NCI-H526 treated with DMSO at 0.1 percent for 48 hours (cell line): ENCODE measurements around the gene TOMM20.
"Not testable (repeated sequence)": the region's sequence is repeated elsewhere in the genome, so short reads cannot be mapped to it uniquely, and the experiment has no call there.

ENCODE experiments used
- DNase-seq: peaks from one replicate; lab custom pipeline; 2025; lab: John Stamatoyannopoulos, UW

Gene TOMM20

DNA sequence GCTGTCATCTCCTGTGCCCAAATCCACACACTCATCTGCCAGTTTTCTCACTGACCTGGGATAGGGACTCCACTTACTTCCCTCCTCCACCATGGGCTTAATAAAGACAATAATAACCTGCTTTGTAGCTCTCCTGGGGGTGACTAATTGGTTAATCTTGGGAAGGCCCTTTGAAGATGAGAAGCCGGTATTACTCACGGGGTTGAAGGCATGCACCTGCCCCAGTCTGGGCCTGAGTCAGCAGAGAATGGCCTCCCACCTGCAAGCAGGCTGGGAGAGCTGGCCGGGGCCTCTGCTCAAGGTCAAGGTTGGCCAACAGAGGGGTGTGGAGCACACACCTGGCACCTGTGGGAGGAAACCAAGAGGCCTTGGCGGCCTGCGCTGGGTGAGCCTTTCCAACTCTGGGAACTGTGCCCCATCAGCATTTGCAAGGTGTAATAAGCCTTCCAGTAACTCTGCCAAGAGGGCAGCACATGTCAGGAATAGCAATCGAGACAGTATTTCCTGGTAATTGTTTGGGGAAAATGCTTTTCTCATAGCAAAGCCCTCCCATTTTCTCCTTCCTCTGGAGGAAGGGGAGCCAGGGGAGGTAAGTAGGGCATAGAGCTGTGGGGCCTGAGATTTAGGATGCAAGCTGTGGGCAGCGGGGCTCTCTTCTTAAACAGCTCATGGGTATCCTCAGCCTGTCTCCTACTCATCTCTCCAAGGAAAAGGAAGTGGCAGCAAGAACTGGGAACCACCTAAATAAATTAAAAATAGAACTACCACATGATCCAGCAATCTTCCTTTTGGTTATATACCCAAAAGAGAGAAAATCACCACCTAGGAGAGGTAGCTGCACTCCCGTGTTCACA is 49.0 kb downstream of the TOMM20 start:
- DNase-seq, result no peak

DNA sequence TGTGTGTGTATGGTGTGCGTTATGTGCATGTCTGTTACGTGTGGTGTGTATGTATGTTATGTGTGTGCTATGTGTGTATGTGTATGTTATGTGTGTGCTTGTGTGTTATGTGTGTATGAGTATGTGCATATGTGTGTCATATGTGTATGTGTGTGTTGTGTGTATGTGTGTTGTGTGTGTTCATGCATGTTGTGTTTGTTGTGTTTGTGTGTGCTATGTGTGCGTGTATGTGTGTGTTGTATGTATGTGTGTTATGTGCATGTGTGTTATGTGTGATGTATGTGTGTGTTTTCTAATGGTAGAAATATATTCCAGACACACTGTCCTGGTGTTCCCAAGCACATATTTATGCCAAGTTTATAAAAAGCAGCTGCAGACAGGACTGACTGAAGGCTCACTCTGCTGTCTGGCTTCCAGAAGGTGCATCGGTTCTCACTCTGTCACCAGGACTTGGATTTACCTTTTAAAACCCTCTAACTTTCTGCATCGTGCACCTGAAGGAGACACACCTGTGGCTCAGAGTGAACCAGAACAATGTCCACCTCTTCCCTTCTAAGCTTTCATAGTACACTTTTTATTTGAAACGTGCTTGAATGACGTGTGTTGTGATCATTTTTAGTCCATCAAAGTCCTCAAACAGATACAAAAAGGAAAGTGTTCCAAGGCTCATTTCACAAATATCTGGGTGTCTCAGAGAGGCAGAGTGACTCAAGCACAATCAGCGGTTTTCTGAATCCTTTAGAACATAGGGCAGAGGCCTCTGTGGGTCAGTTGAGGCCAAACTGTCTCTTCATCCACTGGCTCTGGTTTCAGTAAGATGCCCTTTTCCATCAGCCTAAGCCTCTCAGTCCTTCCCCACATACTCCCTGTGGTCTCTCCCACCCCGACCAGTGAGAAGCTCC is 49.9 kb downstream of the TOMM20 start:
- DNase-seq, result no peak

DNA sequence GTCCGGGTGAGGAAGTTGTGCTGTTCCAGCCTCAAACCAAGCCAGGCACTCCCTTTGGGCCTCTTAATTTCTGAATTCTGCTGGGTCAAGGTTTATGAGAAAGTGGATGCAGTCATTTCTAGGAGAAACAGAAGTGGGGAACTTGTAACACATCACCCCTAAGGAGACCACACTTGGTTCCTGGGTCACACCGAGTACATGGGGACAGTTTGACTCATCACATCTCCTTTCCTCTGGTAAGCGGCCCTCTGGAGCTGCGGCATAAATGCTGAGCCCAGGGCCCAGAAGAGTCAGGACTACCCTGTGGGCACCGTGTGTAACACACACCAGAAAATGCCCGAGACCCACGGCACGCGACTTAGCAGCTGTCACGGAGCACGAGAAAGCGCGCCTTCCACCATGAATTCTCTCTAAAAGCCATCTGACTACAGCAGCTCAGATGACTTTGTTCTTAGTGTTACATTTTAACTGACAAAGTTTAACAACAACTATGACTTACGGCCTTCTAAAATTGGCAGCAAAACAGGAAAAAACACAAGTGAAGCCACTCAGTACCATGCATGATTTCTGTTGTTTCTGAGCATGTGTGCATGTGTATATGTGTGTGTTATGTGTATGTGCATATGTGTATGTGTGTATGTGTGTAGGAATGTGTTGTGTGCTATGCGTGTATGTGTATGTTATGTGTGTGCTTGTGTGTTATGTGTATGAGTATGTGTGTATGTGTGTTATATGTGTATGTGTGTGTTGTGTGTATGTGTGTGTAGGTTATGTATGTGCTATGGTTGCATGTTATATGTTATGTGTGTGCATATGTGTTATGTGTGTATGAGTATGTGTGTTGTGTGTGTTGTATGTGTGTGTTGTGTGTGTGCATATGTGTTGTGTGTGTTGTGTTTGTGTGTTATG is 50.8 kb downstream of the TOMM20 start:
- DNase-seq, result no peak

DNA sequence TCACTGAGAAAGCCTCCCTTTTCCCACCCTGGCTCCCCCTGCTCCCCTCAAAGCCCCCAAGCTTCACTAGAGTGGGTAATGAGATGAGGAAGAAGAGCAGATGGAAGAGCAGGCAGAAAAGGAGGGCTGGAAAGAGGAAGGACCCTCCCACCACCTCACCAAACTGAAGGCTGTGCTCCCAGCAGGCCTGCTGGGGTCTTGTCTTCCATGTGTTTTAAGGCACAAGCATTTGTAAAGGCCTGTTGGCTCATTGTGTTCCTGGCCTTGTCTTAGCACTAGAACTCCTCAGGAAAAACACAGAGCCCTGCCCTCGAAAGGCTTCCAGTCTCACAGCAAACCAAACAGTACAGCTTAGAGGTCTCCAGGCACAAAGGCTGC is 51.5 kb downstream of the TOMM20 start:
- no peak for DNase-seq

DNA sequence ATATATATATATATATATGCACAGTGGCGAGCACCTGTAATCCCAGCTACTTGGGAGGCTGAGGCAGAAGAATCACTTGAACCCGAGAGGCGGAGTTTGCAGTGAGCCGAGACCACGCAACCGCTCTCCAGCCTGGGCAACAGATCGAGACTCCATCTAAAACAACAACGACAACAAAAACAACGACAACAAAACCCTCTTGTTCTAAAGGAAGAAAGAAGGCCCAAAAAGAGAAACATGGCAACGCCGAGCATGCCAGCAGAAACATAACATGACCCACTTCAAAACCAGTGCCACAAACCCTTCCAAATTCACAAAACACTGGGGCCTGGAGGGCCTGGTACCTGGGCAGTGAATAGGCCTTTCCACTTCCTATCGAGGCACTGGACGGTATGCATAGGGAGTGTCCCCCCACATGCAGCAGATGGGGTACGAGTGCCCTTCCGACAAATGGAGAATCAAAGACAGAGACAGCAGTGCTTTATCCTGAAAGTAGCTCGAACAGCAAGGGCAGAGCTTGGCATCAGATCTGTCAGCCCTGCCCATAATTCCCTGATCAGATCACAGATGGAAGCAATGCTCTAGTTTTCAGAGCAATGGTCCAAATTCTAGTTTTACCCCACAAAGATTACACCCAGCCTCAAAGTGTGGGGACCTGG is 52.0 kb downstream of the TOMM20 start:
- DNase-seq, result no peak

DNA sequence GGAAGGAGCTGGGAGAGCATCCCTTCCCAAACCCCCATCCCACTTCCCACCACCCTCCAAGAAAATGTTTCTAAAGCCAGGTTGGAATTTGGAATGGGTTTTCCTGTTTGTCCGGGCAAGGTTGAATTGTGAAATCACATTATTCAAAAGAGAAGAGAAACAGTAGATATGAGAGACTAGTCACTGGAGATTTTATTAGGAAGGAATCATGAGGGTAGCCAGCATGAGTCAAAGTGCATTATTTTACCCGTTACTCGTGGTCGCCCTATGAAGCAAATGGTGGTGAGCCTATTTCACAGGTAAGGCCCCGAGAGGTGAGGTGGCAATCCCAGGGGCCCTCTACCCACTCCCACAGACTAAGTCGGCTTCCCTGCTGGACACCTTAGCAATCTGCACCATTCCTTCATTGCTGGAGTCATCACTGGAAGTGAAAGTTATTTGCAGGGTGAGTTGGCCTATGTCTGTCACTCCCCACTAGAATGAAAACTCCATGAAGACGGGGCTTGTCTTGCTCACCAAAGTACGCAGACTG is 52.8 kb downstream of the TOMM20 start:
- DNase-seq, result no peak

DNA sequence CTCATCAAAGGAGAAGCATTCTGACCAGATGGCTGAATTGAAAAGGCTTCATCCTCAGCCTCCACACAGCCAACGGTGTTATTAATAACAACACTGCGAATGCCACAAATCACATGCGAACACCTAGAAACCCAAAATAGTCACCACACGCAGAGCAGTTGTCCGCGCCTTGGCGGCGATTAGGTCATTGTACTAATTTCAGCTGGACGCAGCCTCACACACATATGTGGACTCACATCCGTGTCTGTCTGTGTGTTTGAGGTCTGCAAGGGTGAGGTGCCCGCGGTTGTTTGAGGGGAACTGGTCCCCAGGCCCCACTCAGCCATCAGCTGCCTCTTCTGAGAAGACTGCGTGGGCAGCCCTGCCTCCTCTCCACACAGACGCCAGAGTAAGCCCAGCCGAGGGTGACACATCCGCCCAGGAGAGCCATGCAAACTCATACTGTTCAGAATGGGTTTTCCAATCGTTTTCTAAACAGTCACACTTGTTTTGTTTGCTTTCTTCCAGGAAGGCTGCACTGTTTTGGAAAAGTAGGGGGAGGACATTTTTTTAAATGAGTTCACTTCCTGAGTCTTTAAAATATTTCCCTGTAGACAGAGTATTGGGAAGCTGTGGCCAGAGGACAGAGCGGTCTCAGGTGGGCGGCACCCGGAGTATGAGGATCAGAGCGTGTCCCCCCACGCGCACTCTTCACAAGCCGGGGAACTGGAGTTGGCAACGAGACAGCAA is 53.4 kb downstream of the TOMM20 start:
- no peak for DNase-seq

DNA sequence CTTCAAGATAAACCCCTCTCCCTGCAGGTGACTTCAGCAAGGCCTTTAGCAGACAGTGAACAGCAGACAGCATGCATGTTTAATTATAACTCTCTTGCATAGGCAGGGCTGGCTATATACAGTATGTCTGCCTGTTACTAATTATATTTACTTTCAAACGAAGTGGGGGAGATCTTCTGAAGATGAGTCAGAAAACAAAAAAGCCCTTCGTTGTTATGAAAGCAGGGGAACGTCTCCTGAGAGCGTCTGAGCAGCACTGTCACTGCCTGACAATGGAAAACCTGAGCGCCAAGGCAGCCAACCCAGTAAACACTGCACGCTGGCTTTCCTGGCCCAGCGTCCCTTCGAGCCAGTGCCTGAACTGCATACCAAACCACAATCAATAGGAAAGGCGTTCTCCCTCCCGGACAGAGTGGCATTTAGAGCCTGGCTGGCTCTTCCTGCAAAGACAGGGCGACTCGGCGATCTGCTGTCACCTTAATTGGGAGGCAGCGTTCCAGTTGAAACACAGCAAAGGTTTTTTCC is 54.1 kb downstream of the TOMM20 start:
- DNase-seq, result peak; percentile 23

DNA sequence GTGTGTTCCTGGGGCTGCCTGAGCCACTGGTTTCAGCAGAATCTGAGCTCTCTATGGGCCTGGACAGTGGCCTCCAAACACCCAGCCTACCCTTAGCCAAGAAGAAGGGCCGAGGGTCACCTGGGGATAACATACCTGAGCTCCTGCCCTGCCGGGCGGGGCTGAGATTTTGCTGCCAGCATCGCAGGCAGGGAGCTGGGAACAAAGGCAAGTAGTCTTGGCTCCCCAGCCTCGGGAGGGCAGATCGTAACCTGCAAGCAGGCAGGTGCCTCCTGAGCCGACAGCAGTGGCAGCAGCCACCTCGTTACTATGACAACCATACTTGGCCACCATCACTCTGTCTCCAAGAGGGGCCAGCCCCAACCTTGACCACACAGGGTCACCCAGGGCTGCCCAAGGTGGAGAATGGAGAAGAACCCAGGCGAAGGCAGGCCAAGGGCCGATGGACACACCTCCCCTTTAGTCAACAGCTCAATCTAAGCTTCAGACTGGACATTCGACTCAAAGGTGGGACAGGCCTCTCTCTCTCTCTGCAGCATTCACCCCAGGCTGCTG is 54.6 kb downstream of the TOMM20 start:
- DNase-seq, result no peak

DNA sequence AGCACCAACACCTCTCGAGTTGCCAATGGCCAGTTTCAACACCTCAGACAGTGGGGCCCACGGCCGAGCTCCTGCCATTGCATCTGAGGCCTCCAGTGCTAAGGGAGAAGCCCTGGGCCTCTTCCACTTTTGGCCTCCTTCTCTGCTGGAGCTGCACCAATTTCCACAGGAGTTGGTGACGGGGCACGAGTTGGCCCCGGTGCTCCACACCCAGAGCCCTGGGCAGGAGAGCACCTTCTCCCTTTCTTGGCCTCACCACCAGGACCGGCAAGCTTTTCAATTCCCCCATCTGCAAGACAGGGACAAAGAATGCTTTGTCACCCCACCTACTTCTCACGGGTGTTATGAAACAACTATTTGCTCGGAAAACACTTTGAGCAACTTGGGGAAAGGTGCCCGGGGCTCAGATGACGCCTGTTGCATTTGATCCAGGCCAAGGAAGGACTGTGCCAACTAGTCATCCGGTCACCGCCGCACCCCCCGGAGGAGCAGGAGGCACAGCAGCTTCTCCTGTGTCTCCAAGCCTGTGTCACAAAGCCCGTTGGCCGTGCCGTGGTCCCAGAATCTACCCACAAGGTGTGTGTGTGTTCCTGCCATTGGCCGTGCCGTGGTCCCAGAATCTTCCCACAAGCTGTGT is 55.2 kb downstream of the TOMM20 start:
- no peak for DNase-seq

DNA sequence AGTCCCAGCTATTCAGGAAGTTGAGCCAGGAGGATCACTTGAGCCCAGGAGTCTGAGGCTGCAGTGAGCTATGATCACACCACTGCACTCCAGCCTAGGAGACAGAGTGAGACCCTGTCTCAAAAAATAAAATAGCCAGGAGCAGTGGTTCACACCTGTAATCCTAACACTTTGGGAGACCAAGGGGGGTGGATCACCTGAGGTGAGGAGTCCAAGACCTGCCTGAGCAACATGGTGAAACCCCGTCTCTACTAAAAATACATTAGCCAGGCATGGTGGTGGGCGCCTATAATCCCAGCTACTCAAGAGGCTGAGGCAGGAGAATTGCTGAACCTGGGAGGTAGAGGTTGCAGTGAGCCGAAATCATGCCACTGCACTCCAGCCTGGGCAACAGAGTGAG is 56.1 kb downstream of the TOMM20 start:
- not testable (repeated sequence) for DNase-seq

DNA sequence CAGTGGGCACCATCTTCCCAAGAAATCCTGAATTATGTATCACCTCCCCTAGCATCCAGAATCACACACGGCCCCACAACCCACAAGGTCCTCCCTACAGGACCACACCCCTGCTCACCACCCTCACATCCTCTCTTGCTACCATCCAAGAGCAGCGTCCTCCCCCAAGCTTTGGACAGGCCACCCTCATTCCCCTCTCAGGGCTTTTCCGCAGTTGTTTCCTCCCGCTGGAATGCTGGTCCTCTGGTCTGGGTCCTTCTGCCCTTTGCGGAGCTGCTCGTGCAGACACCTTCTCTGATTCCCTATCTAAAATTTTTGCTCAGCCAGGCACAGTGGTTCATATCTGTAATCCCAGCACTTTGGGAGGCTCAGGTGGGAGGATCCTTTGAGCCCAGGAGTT is 56.5 kb downstream of the TOMM20 start:
- no peak for DNase-seq

DNA sequence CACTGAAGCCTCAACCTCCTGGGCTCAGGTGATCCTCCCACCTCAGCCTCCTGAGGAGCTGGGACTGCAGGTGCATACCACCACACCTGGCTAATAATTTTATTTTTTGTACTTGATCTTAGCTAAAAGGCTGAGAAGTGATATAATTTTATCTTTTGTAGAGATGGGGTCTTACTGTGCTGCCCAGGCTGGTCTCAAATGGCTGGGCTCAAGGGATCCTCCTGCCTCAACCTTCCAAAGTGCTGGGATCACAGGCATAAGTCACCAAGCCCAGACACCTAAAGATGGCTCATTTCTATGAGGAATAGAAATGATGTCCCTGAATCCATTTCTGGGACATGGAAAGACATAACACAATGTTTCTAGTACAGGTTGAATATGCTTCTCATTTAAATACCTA is 57.8 kb downstream of the TOMM20 start:
- DNase-seq, result no peak

DNA sequence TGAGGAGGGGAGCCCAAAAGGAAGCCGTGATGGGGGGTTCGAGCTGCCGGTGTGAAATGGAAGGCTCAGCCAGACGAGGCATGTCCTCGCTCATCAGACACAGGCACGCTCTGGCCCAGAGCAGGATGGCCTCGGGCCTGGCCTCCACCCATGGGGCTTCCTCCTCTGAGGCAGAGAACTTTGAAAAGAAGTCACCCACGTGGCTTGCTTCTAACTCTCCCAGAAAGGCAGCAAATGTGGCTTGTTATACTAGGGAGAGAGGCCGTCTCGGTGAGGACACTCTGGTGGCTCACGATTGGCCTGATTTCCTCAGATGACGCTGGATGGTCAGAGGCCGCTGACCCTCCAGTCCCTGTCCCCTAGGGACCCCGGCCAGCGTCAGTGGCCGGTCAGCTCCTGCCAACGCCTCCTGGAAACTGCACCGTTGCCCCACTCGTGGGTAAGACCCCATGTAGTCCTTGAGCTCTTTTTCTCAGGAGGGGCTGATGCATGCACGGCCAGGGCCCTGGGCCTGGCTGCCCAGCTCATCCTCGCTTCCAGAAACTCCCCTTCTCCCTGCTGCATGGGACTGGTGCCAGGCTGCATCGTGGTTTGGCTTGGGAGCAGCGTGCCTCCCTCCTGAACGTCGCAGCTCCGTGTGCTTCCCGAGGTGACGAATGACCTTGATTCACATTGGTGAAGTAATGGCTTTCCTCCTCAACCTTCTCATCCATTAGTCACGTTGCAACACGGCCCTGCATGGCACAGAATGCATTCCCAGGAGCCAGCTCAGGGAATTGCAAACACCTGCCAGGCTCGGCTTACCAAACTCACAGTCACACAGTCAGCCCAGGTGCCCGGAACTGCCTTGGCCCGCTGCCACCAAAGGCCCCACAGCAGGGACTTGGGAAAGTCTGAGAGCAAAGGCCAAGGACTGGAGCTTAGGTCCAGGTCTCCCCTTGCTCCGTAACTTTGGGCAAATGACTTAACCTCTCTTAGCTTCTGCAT is 58.8 kb downstream of the TOMM20 start:
- no peak for DNase-seq

DNA sequence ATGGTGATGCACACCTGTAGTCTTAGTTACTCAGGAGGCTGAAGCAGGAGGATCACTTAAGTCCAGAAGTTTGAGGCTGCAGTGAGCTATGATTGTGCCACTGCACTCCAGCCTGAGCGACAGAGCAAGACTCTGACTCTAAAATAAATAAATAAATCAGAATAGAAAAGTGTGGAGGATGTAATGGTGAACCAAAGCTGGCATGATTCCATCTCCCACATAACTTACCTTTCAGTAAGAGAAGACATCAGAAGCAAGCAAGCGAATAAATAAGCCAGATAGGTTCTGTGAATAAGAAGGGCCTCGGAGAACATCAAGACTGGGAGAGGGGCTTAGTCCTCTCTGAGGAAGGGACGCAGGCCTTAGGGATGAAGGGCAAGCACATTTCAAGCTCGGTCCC is 59.5 kb downstream of the TOMM20 start:
- DNase-seq, result no peak

DNA sequence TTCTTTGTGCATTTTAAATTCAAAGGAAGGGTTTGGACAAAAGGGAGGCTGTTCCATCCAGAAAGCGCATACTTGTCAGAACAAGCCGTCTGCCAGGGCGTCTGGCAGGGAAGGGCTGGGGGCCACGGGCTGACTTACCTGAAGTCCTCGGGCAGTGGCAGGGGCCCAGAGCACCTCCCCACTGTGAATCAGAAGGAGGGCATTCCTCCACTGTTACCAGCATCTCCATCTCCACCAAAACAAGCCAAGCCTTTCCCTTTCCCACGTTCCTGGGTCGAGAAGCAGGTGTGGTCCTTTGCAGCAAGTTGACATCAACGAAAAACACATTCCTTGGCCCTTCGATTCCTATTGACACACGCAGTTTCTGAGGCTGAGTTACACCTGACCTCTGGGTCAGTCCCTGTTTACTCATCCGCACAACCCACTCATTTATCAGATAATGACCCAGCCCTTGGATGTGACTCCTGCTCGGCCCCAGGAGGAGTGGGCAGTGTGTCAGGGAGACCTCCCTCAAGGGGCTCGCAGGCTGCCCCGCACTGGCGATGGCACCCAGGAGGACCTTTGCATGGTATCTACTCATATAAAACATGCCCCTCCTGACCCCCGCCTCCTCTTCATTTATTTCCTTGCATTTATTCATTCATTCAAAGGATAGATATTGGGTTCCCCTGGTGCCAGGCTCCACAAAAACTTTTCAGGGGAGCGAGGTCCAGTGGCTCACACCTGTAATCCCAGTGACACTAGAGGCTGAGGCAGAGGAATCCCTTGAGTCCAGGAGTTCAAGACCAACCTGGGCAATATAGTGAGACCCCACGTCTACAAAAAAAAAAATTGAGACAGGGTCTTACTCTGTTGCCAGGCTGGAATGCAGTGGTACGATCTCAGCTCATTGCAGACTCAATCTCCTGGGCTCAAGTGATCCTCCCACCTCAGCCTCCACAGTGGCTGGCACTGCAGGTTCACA is 60.2 kb downstream of the TOMM20 start:
- DNase-seq, result no peak
